Measurements from ENCODE around the gene KDM4F.
A peak's percentile ranks its signal among the peaks of the same experiment; 100 is the strongest.

- TF ChIP-seq CTCF (conservative IDR thresholded peaks at IDR 0.05 in 1 of 2, IDR thresholded peaks at IDR 0.05 in 1 of 2; ENCODE audit: low read depth in 1 of 2, low read length in 2 of 2) (peak; percentile 45 to 64), EZH2 (IDR thresholded peaks at IDR 0.05; ENCODE audit: low read length, missing control alignments) (no peak)
Observed at GRCh38 chr11:95067039-95067840, 18.0 kb downstream of the KDM4F start.

All from fibroblast of lung (primary cell).